GM23338 (cell line): Measurements from ENCODE around the gene POLR1A. TPM values are rescaled to one million over a fixed set of nuclear protein-coding genes. Genes with fewer than 3 reads are reported as not detected.

Experiments used
- ATAC-seq: fragments of 200-7000 bp; cut with Tn5 transposase; 3 replicates; pipeline ENCODE4 v1.9.1; 2020
- DNase-seq: peaks from one replicate; pipeline ENCODE4 v3.0.0-alpha.2; 2015; ENCODE audit warnings: low spot score
- H2AFZ ChIP-seq: fragments of 200-600 bp; sonication (generic); 2 replicates; pipeline ENCODE4 v1.8.0; 2016; ENCODE audit warnings: antibody characterized with exemption, mild to moderate bottlenecking, moderate library complexity
- H3F3A ChIP-seq: fragments of 200-600 bp; sonication (generic); replicated peaks from 2 replicates; pipeline ENCODE4 v1.8.0; 2017; ENCODE audit warnings: antibody characterized with exemption, mixed run types, low read depth
- H3K27ac ChIP-seq: fragments of 200-600 bp; sonication (generic); 2 replicates; pipeline ENCODE4 v1.6.1; 2016; ENCODE audit warnings: low read depth
- H3K27me3 ChIP-seq: fragments of 200-600 bp; sonication (generic); 2 replicates; pipeline ENCODE4 v1.8.0; 2016; ENCODE audit warnings: mild to moderate bottlenecking, mixed run types, moderate library complexity; ENCODE audit not compliant: insufficient read depth
- H3K36me3 ChIP-seq: fragments of 200-600 bp; sonication (generic); 2 replicates; pipeline ENCODE4 v1.8.0; 2016; ENCODE audit warnings: mild to moderate bottlenecking; ENCODE audit not compliant: insufficient read depth
- H3K4me1 ChIP-seq: fragments of 200-600 bp; sonication (generic); 2 replicates; pipeline ENCODE4 v1.8.0; 2016; ENCODE audit warnings: mild to moderate bottlenecking, moderate library complexity; ENCODE audit not compliant: insufficient read depth
- H3K4me2 ChIP-seq: fragments of 200-600 bp; sonication (generic); 2 replicates; pipeline ENCODE4 v1.7.1; 2017; ENCODE audit warnings: mixed run types
- H3K4me3 ChIP-seq: fragments of 200-600 bp; sonication (generic); 2 replicates; pipeline ENCODE4 v1.6.1; 2016; ENCODE audit warnings: mixed run types
- H3K79me2 ChIP-seq: fragments of 200-600 bp; sonication (generic); replicated peaks from 2 replicates; pipeline ENCODE4 v1.8.0; 2017; ENCODE audit warnings: mild to moderate bottlenecking; ENCODE audit not compliant: insufficient read depth
- H3K9me2 ChIP-seq: fragments of 200-600 bp; sonication (generic); 2 replicates; pipeline ENCODE4 v1.8.0; 2017; ENCODE audit not compliant: insufficient read depth
- H4K20me1 ChIP-seq: fragments of 200-600 bp; sonication (generic); replicated peaks from 2 replicates; pipeline ENCODE4 v1.8.0; 2017; ENCODE audit warnings: mild to moderate bottlenecking; ENCODE audit not compliant: insufficient read depth
- H3K27ac Mint-ChIP-seq: 2 replicates; pipeline ENCODE4 v1.8.0; 2020; ENCODE audit warnings: inconsistent platforms, mild to moderate bottlenecking, moderate library complexity, mixed read lengths
- H3K27me3 Mint-ChIP-seq: 3 replicates; pipeline ENCODE4 v1.8.0; 2022; ENCODE audit warnings: low read depth, mild to moderate bottlenecking, moderate library complexity, mixed read lengths, inconsistent platforms; ENCODE audit not compliant: insufficient read depth, poor library complexity
- H3K36me3 Mint-ChIP-seq: 3 replicates; pipeline ENCODE4 v1.8.0; 2021; ENCODE audit warnings: low read depth, mild to moderate bottlenecking, inconsistent platforms, moderate library complexity, mixed read lengths
- H3K4me1 Mint-ChIP-seq: 3 replicates; pipeline ENCODE4 v1.8.0; 2020; ENCODE audit warnings: mild to moderate bottlenecking, inconsistent platforms, mixed read lengths
- H3K4me3 Mint-ChIP-seq: 3 replicates; pipeline ENCODE4 v1.8.0; 2021; ENCODE audit warnings: moderate library complexity, mild to moderate bottlenecking, inconsistent platforms, mixed read lengths
- H3K9me3 Mint-ChIP-seq: 3 replicates; pipeline ENCODE4 v1.8.0; 2020; ENCODE audit warnings: moderate library complexity, mild to moderate bottlenecking, inconsistent platforms, mixed read lengths
- CREB1 ChIP-seq: fragments of 250-450 bp; sonication (Bioruptor Pico); IDR thresholded peaks from 2 replicates; pipeline ENCODE4 v1.5.0; 2020; ENCODE audit warnings: low read depth, mild to moderate bottlenecking, moderate library complexity
- CTCF ChIP-seq, 2 experiments: fragments of 200-600 bp in 1 of 2; sonication (generic) in 1 of 2; conservative IDR thresholded peaks; 2 replicates each; pipeline versions ENCODE4 v1.5.1 to v1.6.1; 2016 to 2017; ENCODE audit warnings: antibody characterized with exemption in 2 of 2, low read depth in 2 of 2, mild to moderate bottlenecking in 2 of 2, moderate library complexity in 1 of 2
- EZH2phosphoT487 ChIP-seq: fragments of 200-600 bp; sonication (generic); IDR thresholded peaks from one replicate; pipeline ENCODE4 v1.8.1; 2018; ENCODE audit warnings: antibody characterized with exemption; ENCODE audit not compliant: unreplicated experiment
- NANOG ChIP-seq: IDR thresholded peaks from 2 replicates; pipeline ENCODE4 v1.6.1; 2016; ENCODE audit warnings: antibody characterized with exemption, borderline replicate concordance
- POLR2AphosphoS5 ChIP-seq: IDR thresholded peaks from 2 replicates; pipeline ENCODE4 v1.6.1; 2016; ENCODE audit warnings: antibody characterized with exemption, low read depth
- REST ChIP-seq: IDR thresholded peaks from one replicate; pipeline ENCODE4 v1.6.1; 2018; ENCODE audit warnings: antibody characterized with exemption; ENCODE audit not compliant: unreplicated experiment
- STAT1 ChIP-seq: IDR thresholded peaks from one replicate; pipeline ENCODE4 v1.6.1; 2016; ENCODE audit warnings: antibody characterized with exemption; ENCODE audit not compliant: unreplicated experiment
- ZNF114 ChIP-seq: fragments of 250-450 bp; sonication (Bioruptor Pico); IDR thresholded peaks from 2 replicates; pipeline ENCODE4 v1.5.0; 2020; ENCODE audit warnings: mild to moderate bottlenecking, moderate library complexity
- ZNF331 ChIP-seq: fragments of 250-450 bp; sonication (Bioruptor Pico); IDR thresholded peaks from 2 replicates; pipeline ENCODE4 v1.5.0; 2020; ENCODE audit warnings: low read depth, mild to moderate bottlenecking, moderate library complexity
- polyA plus RNA-seq: library from polyadenylated mRNA; unstranded; fragments of >200 nt; fragmentation: Nextera tagmentation; extraction: Ambion mirVana; gene quantifications from 2 replicates; pipeline ENCODE4 v1.2.1, GENCODE V29; 2016
- total RNA-seq: library from RNA; depleted of rRNA; stranded (reverse); fragments of >200 nt; shearing (Covaris generic); gene quantifications from 2 replicates; pipeline ENCODE4 v1.2.3, GENCODE V29; 2014

The POLR1A gene
- total and polyA plus RNA-seq, 2 experiments from 2014 or later: 13.8 to 43.2 TPM

GRCh38 chr2:86044045-86044444, 61.6 kb downstream of the POLR1A start:
- no peaks in the 10 kb centered on the region for H3K9me3 Mint-ChIP-seq
- Histone ChIP-seq H3K27me3 (no peaks in the 10 kb centered on the region), H3F3A (no peaks in the 10 kb centered on the region), H3K4me3 (no peak overlapping the region), H2AFZ (no peak overlapping the region), H3K27ac (no peak overlapping the region), H3K4me1 (no peaks in the 10 kb centered on the region), H4K20me1 (peaks cover 3% of the 10 kb centered on the region; the same call in 1 of the 2 replicates), H3K36me3 (peaks cover 19% of the 10 kb centered on the region), H3K9me2 (no peaks in the 10 kb centered on the region), H3K4me2 (no peak overlapping the region), H3K79me2 (no peaks in the 10 kb centered on the region)
- no peak overlapping the region for H3K4me3 Mint-ChIP-seq
- DNase-seq (no peak), ATAC-seq (no peak)
- peaks cover 77% of the 10 kb centered on the region for H3K36me3 Mint-ChIP-seq
- H3K27me3 Mint-ChIP-seq: peaks cover 9% of the 10 kb centered on the region
- H3K4me1 Mint-ChIP-seq: no peaks in the 10 kb centered on the region
- H3K27ac Mint-ChIP-seq: no peak overlapping the region
- TF ChIP-seq ZNF114 (CRISPR knock-in tag) (no peak), REST (no peak), NANOG (no peak), EZH2phosphoT487 (no peak), CREB1 (CRISPR knock-in tag) (no peak), POLR2AphosphoS5 (no peak)

GRCh38 chr2:86042256-86043168, 63.2 kb downstream of the POLR1A start:
- DNase-seq (no peak), ATAC-seq (no peak)
- H3K9me2 ChIP-seq: no peaks in the 10 kb centered on the region
- Mint-ChIP-seq H3K4me3 (no peak overlapping the region), H3K9me3 (no peaks in the 10 kb centered on the region), H3K36me3 (peaks cover 84% of the 10 kb centered on the region), H3K4me1 (peaks cover 2% of the 10 kb centered on the region; the same call in 1 of the 3 replicates), H3K27ac (no peak overlapping the region), H3K27me3 (peaks cover 9% of the 10 kb centered on the region)
- H2AFZ ChIP-seq: no peak overlapping the region
- H3K27me3 ChIP-seq: no peaks in the 10 kb centered on the region
- no peak overlapping the region for H3K27ac ChIP-seq
- 0 out of 2 replicates have a peak, but pooled peaks cover 3% of the 10 kb centered on the region for H4K20me1 ChIP-seq
- H3K4me2 ChIP-seq: no peak overlapping the region
- peaks cover 23% of the 10 kb centered on the region for H3K36me3 ChIP-seq
- no peaks in the 10 kb centered on the region for H3K79me2 ChIP-seq
- no peaks in the 10 kb centered on the region for H3F3A ChIP-seq
- no peaks in the 10 kb centered on the region for H3K4me1 ChIP-seq
- no peak overlapping the region for H3K4me3 ChIP-seq
- no peak for TF ChIP-seq POLR2AphosphoS5
- TF ChIP-seq ZNF331 (CRISPR knock-in tag): no peak
- TF ChIP-seq REST: no peak
- TF ChIP-seq STAT1: no peak
- no peak for TF ChIP-seq CTCF (conservative IDR thresholded peaks at IDR 0.05; ENCODE audit: low read depth in 2 of 2)
